ENCODE results near the gene IL17B. TPM values are rescaled to one million over a fixed set of nuclear protein-coding genes. Genes with fewer than 3 reads are reported as not detected.

Gene IL17B
- total and polyA plus RNA-seq, 8 donors, result 0.56 to 31.0 (median 1.8) TPM; not detected in 3

- Histone ChIP-seq H3K4me1 (peaks cover 11 to 21% (median 15%) of the 10 kb centered on the region in 4 donors), H3K4me3 (peak overlapping the region; percentile 74 to 89 (median 82)), H3K36me3 (peaks cover 0 to 24% (median 23%) of the 10 kb centered on the region in 4 donors), H3K27me3 (no peaks in the 10 kb centered on the region), H3K27ac (peak overlapping the region; percentile 62 to 85 (median 78)), H3K9me3 (no peaks in the 10 kb centered on the region)
- peak; percentile 35 to 58 for DNase-seq
- TF ChIP-seq EP300 (IDR thresholded peaks at IDR 0.05), result no peak
- TF ChIP-seq POLR2AphosphoS5 (IDR thresholded peaks at IDR 0.05), result no peak
- TF ChIP-seq CTCF (IDR thresholded peaks at IDR 0.05), result no peak
- TF ChIP-seq POLR2A (IDR thresholded peaks at IDR 0.05), result no peak
- intact Hi-C loops (cut with DNase I; ENCODE audit: low total_unique reads), result no loop called here
- 0 to 2% (median 1%) methylated on average over 9 to 18 of the region's 18 CpGs for WGBS, 5 donors
Measured at GRCh38 chr5:149358294-149358651, 20.8 kb downstream of the IL17B start.

- TF ChIP-seq CTCF (IDR thresholded peaks at IDR 0.05) (no peak), POLR2AphosphoS5 (IDR thresholded peaks at IDR 0.05) (peak; percentile 31 to 64 (median 41))
- Histone ChIP-seq H3K9me3 (no peaks in the 10 kb centered on the region), H3K27ac (peak within 1 kb of the TSS; percentile 62 to 85 (median 78)), H3K36me3 (peaks cover 0 to 31% (median 30%) of the 10 kb centered on the region in 4 donors), H3K4me3 (peak within 1 kb of the TSS; percentile 74 to 89 (median 82)), H3K27me3 (no peaks in the 10 kb centered on the region), H3K4me1 (peaks cover 11 to 21% (median 15%) of the 10 kb centered on the region in 4 donors)
- intact Hi-C loops (cut with DNase I; ENCODE audit: low total_unique reads), result no loop called here
- peak; percentile 96 to 98 for DNase-seq
- WGBS, 5 donors, result 2 to 5% (median 2%) methylated on average over 31 to 61 of the region's 61 CpGs
Measured at GRCh38 chr5:149357370-149358293, 21.5 kb downstream of the IL17B start, which contains the start of gene PCYOX1L. Gene PCYOX1L (plus strand): TSS chr5:149358046. CDS start chr5:149358069, 23 bp downstream.

GRCh38 chr5:149356391-149356790 lies 22.7 kb downstream of the IL17B start:
- Histone ChIP-seq H3K36me3 (peaks cover 9 to 43% (median 42%) of the 10 kb centered on the region in 4 donors), H3K4me3 (no peak overlapping the region), H3K27me3 (no peaks in the 10 kb centered on the region), H3K9me3 (no peaks in the 10 kb centered on the region), H3K4me1 (peaks cover 11 to 21% (median 15%) of the 10 kb centered on the region in 4 donors), H3K27ac (no peak overlapping the region)
- intact Hi-C loops (cut with DNase I; ENCODE audit: low total_unique reads), result no loop called here
- 88 to 93% (median 91%) methylated on average over 8 of the region's 8 CpGs for WGBS, 5 donors
- TF ChIP-seq POLR2A (IDR thresholded peaks at IDR 0.05), result no peak
- no peak for TF ChIP-seq CTCF (IDR thresholded peaks at IDR 0.05)
- no peak for TF ChIP-seq POLR2AphosphoS5 (IDR thresholded peaks at IDR 0.05)
- TF ChIP-seq EP300 (IDR thresholded peaks at IDR 0.05), result no peak
- DNase-seq, result no peak

- no peak for DNase-seq
- Histone ChIP-seq H3K9me3 (no peaks in the 10 kb centered on the region), H3K36me3 (peaks cover 13 to 50% (median 49%) of the 10 kb centered on the region in 4 donors), H3K4me3 (no peak overlapping the region), H3K4me1 (peaks cover 11 to 21% (median 15%) of the 10 kb centered on the region in 4 donors), H3K27ac (no peak overlapping the region), H3K27me3 (no peaks in the 10 kb centered on the region)
- 78 to 100% (median 91%) methylated on average over 1 of the region's 1 CpG for WGBS, 5 donors
- intact Hi-C loops (cut with DNase I; ENCODE audit: low total_unique reads), result no loop called here
- TF ChIP-seq POLR2A (IDR thresholded peaks at IDR 0.05) (no peak), EP300 (IDR thresholded peaks at IDR 0.05) (no peak), CTCF (IDR thresholded peaks at IDR 0.05) (no peak), POLR2AphosphoS5 (IDR thresholded peaks at IDR 0.05) (no peak)
Measured at GRCh38 chr5:149355688-149356087, 23.4 kb downstream of the IL17B start.
